Stimulated activated effector memory CD8-positive, alpha-beta T cell treated with anti-CD3 and anti-CD28 coated beads, Interleukin-12 subunit alpha, Interleukin-12 subunit beta, amount 100 ng/mL, for 72 hours (primary cell): ENCODE results near the gene HIBCH.

ENCODE experiments used
- ATAC-seq: fragments of 150-1000 bp; cut with Tn5 transposase; 2 replicates; pipeline ENCODE4 v1.10.0; 2021
- DNase-seq, 2 donors: peaks; one replicate each; pipeline ENCODE4 v3.0.0; 2021 to 2022; ENCODE audit warnings: low spot score in 2 of 2
- H3K27ac Mint-ChIP-seq: one replicate; pipeline ENCODE4 v1.8.0; 2022; ENCODE audit warnings: mild to moderate bottlenecking, mixed read lengths
- H3K36me3 Mint-ChIP-seq: one replicate; pipeline ENCODE4 v1.8.0; 2022; ENCODE audit warnings: mild to moderate bottlenecking, mixed read lengths
- H3K4me1 Mint-ChIP-seq: one replicate; pipeline ENCODE4 v1.8.0; 2022; ENCODE audit warnings: mixed read lengths
- H3K4me3 Mint-ChIP-seq: one replicate; pipeline ENCODE4 v1.8.0; 2022; ENCODE audit warnings: mild to moderate bottlenecking, mixed read lengths
- H3K9me3 Mint-ChIP-seq: one replicate; pipeline ENCODE4 v1.8.0; 2022; ENCODE audit warnings: mixed read lengths

Gene HIBCH

DNA sequence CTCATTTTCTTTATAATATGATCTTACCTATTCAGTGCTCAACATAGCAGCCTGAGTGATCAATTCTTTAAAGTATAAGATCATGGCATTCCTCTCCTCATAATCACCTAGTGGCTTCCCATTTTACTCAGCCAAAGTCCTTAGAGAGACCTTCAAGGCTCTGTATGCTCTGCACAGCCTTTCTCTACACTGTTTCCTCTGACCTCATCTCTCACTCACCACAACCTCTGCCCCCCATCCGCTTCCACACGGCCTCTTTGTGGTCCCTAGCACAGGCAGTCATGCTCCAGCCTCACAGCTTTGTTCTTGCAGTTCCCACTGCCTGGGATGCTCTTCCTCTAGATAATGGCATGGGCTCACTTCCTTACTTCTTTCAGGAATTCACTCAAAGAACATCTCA is 109.2 kb downstream of the HIBCH start:
- H3K4me1 Mint-ChIP-seq: peaks cover under 1% of the 10 kb centered on the region
- no peak overlapping the region for H3K4me3 Mint-ChIP-seq
- no peaks in the 10 kb centered on the region for H3K9me3 Mint-ChIP-seq
- H3K27ac Mint-ChIP-seq: no peak overlapping the region
- DNase-seq (no peak), ATAC-seq (no peak)
- H3K36me3 Mint-ChIP-seq: peaks cover 5% of the 10 kb centered on the region

GRCh38 chr2:190209559-190209958 is 110.1 kb downstream of the HIBCH start:
- peaks cover 11% of the 10 kb centered on the region for H3K36me3 Mint-ChIP-seq
- no peak overlapping the region for H3K4me3 Mint-ChIP-seq
- H3K4me1 Mint-ChIP-seq: no peaks in the 10 kb centered on the region
- no peak for DNase-seq
- H3K27ac Mint-ChIP-seq: no peak overlapping the region
- ATAC-seq: no peak
- H3K9me3 Mint-ChIP-seq: no peaks in the 10 kb centered on the region

DNA sequence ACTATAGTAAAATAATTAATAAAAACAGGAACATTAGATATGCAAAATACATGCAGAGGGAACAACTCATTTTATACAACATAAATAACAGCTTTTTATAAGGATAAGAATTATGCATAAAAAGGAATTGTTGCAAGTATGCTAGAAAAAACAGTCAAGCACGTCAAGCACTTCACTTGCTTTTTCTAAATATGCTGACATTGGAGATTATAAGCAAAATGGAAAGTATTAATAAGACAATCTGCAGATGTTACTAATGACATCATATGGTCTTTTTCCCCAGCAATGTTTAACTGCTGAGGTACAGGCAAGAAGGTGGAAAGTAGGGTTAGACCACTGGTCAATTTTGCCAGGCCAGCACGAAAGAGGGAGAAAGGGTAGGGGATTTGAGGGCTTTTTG is 111.7 kb downstream of the HIBCH start:
- H3K36me3 Mint-ChIP-seq: peaks cover 27% of the 10 kb centered on the region
- no peaks in the 10 kb centered on the region for H3K4me1 Mint-ChIP-seq
- ATAC-seq (no peak), DNase-seq (no peak)
- no peak overlapping the region for H3K27ac Mint-ChIP-seq
- no peaks in the 10 kb centered on the region for H3K9me3 Mint-ChIP-seq
- no peak overlapping the region for H3K4me3 Mint-ChIP-seq

- no peak for DNase-seq
These were observed 114.0 kb downstream of the HIBCH start for GRCh38 chr2:190205657-190206056.

GRCh38 chr2:190202604-190203003 is 117.0 kb downstream of the HIBCH start:
- no peak for DNase-seq
- Mint-ChIP-seq H3K4me3 (no peak overlapping the region), H3K36me3 (peaks cover 46% of the 10 kb centered on the region), H3K27ac (no peak overlapping the region), H3K4me1 (no peaks in the 10 kb centered on the region), H3K9me3 (no peaks in the 10 kb centered on the region)
- no peak for ATAC-seq

More at GRCh38 chr2:190205657-190206056, 114.0 kb downstream of the HIBCH start:
- H3K9me3 Mint-ChIP-seq: no peaks in the 10 kb centered on the region
- no peak overlapping the region for H3K4me3 Mint-ChIP-seq
- no peak overlapping the region for H3K27ac Mint-ChIP-seq
- peaks cover 29% of the 10 kb centered on the region for H3K36me3 Mint-ChIP-seq
- H3K4me1 Mint-ChIP-seq: no peaks in the 10 kb centered on the region
- ATAC-seq: no peak

- DNase-seq (no peak), ATAC-seq (no peak)
- H3K9me3 Mint-ChIP-seq: no peaks in the 10 kb centered on the region
- H3K27ac Mint-ChIP-seq: no peak overlapping the region
- peaks cover 46% of the 10 kb centered on the region for H3K36me3 Mint-ChIP-seq
- H3K4me3 Mint-ChIP-seq: no peak overlapping the region
- H3K4me1 Mint-ChIP-seq: no peaks in the 10 kb centered on the region
These were observed 117.6 kb downstream of the HIBCH start for GRCh38 chr2:190202018-190202417.

GRCh38 chr2:190200603-190201002 is 119.0 kb downstream of the HIBCH start:
- Mint-ChIP-seq H3K4me1 (no peaks in the 10 kb centered on the region), H3K27ac (no peak overlapping the region), H3K4me3 (no peak overlapping the region), H3K9me3 (no peaks in the 10 kb centered on the region), H3K36me3 (peaks cover 41% of the 10 kb centered on the region)
- no peak for ATAC-seq
- no peak for DNase-seq

DNA sequence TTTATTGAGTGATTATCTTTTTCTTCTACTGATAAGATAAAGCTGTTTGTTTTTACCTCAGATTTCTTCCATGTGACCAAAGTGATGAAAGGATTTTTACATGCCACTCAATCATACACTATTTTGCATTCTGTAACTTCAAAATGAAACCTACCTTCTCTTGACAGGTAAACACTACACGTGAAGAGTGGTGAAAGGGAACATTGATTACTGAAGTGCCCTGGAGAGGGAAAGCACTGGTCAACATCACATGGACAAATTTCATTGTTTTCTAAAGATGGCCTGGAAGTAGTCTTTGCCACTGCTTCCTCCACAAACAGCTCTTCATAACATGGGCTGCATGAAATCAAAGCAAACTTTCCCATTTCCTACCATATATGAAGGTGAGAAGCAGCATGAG is 120.1 kb downstream of the HIBCH start:
- H3K9me3 Mint-ChIP-seq: no peaks in the 10 kb centered on the region
- H3K4me3 Mint-ChIP-seq: no peak overlapping the region
- H3K36me3 Mint-ChIP-seq: peaks cover 35% of the 10 kb centered on the region
- no peak overlapping the region for H3K27ac Mint-ChIP-seq
- ATAC-seq (no peak), DNase-seq (no peak)
- H3K4me1 Mint-ChIP-seq: no peaks in the 10 kb centered on the region

DNA sequence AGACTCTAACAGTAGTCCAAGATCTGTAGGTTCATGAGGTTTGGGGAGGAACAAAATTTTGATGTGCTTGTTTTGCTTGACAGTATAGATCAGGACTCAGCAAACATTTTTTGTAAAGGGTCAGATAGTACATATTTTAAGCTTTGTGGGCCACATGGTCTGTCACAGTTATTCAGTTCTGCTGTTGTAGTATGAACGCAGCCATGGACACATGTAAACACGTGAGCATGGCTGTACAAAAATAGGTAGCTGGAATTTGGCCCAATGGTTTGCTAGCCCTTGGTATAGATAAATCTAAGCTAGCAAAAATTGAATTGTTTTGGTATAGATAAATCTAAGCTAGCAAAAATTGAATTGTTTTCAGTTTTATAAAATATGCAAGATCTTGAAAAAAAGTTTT is 120.5 kb downstream of the HIBCH start:
- ATAC-seq (no peak), DNase-seq (no peak)
- Mint-ChIP-seq H3K9me3 (no peaks in the 10 kb centered on the region), H3K36me3 (peaks cover 31% of the 10 kb centered on the region), H3K27ac (no peak overlapping the region), H3K4me1 (no peaks in the 10 kb centered on the region), H3K4me3 (no peak overlapping the region)

- Mint-ChIP-seq H3K36me3 (peaks cover 17% of the 10 kb centered on the region), H3K27ac (no peak overlapping the region), H3K4me3 (no peak overlapping the region), H3K4me1 (no peaks in the 10 kb centered on the region), H3K9me3 (no peaks in the 10 kb centered on the region)
- ATAC-seq (no peak), DNase-seq (no peak)
These were observed 122.4 kb downstream of the HIBCH start for GRCh38 chr2:190197143-190197720.

- Mint-ChIP-seq H3K27ac (no peak overlapping the region), H3K9me3 (no peaks in the 10 kb centered on the region), H3K4me3 (no peak overlapping the region), H3K36me3 (no peaks in the 10 kb centered on the region), H3K4me1 (no peaks in the 10 kb centered on the region)
- no peak for ATAC-seq
- DNase-seq: no peak
These were observed 129.0 kb downstream of the HIBCH start for GRCh38 chr2:190190507-190191162.

GRCh38 chr2:190188289-190188688 is 131.3 kb downstream of the HIBCH start:
- Mint-ChIP-seq H3K27ac (no peak overlapping the region), H3K4me3 (no peak overlapping the region), H3K36me3 (no peaks in the 10 kb centered on the region), H3K4me1 (no peaks in the 10 kb centered on the region), H3K9me3 (no peaks in the 10 kb centered on the region)
- ATAC-seq (no peak), DNase-seq (no peak)

DNA sequence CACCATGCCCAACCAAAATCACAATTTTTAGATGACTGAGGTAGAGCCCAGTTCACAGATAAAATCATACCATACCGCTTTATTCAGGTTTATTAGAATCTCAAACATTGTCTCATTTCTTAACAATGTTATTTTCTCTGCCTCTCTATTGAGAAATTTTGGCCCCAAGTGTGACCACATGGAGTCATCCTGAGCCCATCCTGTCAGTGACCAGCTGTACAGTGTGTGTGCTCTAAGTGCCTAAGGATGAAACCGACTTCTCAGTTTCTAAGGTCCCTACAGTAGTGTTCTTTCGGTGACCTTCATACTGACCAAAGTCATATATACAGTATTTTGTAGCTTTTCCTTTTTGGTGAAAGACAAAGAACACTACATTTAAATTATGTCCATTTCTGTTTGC is 133.4 kb downstream of the HIBCH start:
- DNase-seq (no peak), ATAC-seq (no peak)
- Mint-ChIP-seq H3K4me3 (no peak overlapping the region), H3K27ac (no peak overlapping the region), H3K9me3 (no peaks in the 10 kb centered on the region), H3K4me1 (no peaks in the 10 kb centered on the region), H3K36me3 (no peaks in the 10 kb centered on the region)

- ATAC-seq (no peak), DNase-seq (no peak)
- Mint-ChIP-seq H3K9me3 (no peaks in the 10 kb centered on the region), H3K27ac (no peak overlapping the region), H3K4me1 (no peaks in the 10 kb centered on the region), H3K4me3 (no peak overlapping the region), H3K36me3 (no peaks in the 10 kb centered on the region)
These were observed 134.2 kb downstream of the HIBCH start for GRCh38 chr2:190185380-190185779.

- ATAC-seq (no peak), DNase-seq (no peak)
- Mint-ChIP-seq H3K27ac (no peak overlapping the region), H3K36me3 (no peaks in the 10 kb centered on the region), H3K4me1 (no peaks in the 10 kb centered on the region), H3K4me3 (no peak overlapping the region), H3K9me3 (no peaks in the 10 kb centered on the region)
These were observed 135.2 kb downstream of the HIBCH start for GRCh38 chr2:190184460-190184859.

- H3K9me3 Mint-ChIP-seq: no peaks in the 10 kb centered on the region
- no peaks in the 10 kb centered on the region for H3K36me3 Mint-ChIP-seq
- DNase-seq (no peak), ATAC-seq (no peak)
- H3K27ac Mint-ChIP-seq: no peak overlapping the region
- no peaks in the 10 kb centered on the region for H3K4me1 Mint-ChIP-seq
- H3K4me3 Mint-ChIP-seq: no peak overlapping the region
These were observed 136.1 kb downstream of the HIBCH start for GRCh38 chr2:190183539-190183938.
